Measurements from ENCODE around the gene IQCH. TPM values are rescaled to one million over a fixed set of nuclear protein-coding genes. Genes with fewer than 3 reads are reported as not detected.

The IQCH gene
- total and polyA plus RNA-seq, 2 of the 4 experiments (the other 2 are of a cell fraction), result 0.60 to 2.5 TPM

DNA sequence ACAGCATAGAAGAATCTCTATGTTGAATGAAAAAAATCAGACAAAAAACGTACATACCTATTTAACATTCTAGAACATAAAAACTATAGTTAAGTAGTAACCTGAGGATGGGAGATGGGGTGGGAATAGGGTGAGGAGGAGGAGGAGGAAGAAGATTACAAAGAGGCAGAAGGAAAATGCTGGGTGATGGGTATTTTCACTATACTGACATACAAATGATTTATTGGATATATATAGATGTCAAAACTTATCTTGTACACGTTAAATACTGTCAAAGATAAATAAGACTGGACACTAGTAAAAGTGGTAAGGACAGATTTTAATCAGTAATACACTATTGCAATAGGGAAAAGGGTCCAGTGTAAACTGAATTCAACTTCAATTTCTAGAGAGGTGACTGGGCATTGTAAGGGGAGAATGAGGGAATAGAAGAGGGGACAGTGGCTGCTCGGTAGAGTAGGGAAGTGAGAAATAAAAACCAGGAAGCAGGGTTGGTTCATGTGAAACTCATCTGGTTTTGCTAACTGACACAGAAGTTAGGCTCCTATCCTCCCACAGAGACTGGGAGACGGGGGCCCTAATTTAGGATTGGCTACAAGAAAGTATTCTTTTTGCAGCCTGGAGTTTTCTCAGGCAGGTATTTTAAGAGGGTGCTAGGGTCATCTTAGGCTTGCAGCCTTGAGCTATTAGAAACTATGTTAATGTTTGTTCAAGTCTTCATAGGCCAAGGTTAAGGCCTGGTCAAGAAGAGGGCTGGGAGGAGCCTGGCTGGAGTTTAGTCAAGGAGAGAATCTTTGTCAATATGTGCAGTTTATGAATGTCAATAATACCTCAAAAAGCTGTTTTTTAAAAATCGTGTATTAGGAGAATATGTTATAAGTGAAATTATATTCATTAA lies 251.3 kb downstream of the IQCH start:
- H3K18ac ChIP-seq (ENCODE audit: low read depth, low read length), result no peak overlapping the region
- no peak overlapping the region for H3K9ac ChIP-seq (ENCODE audit: low read depth, low read length)
- H3K56ac ChIP-seq (ENCODE audit: extremely low read depth, insufficient read depth, low read length), result no peak overlapping the region
- no TSS peak for BruUV-seq (replicated peaks)
- H2AFZ ChIP-seq (replicated peaks; ENCODE audit: low read length, poor library complexity), result no peak overlapping the region
- no peak overlapping the region for H3K23ac ChIP-seq (ENCODE audit: low read depth, low read length)
- ChIA-PET POLR2A (ENCODE audit: unreplicated experiment) (no interaction called here), CTCF (interaction anchor here (0.7 to 1.5 kb wide), 2 partner anchors 8 to 11 kb away, joined by 3 read pairs; no protein-coding TSS in a partner anchor)
- H4K5ac ChIP-seq (ENCODE audit: low read depth, low read length), result no peak overlapping the region
- intact Hi-C loops (cut with micrococcal nuclease), result no loop called here
- H3K9me3 ChIP-seq (ENCODE audit: control insufficient read depth, insufficient read depth, low read length), result no peaks in the 10 kb centered on the region
- H2AK9ac ChIP-seq (replicated peaks; ENCODE audit: low read depth, low read length, poor library complexity), result no peak overlapping the region
- no peak overlapping the region for H4K8ac ChIP-seq (ENCODE audit: low read depth in 2 of 2, low read length in 2 of 2)
- no peak overlapping the region for H3K14ac ChIP-seq (replicated peaks; ENCODE audit: low read depth, low read length)
- no peak overlapping the region for H2BK5ac ChIP-seq (ENCODE audit: low read depth, low read length, poor library complexity, severe bottlenecking)
- no peaks in the 10 kb centered on the region for H4K20me1 ChIP-seq (ENCODE audit: insufficient read depth, low read length)
- no peak overlapping the region for H3K27ac ChIP-seq (ENCODE audit: insufficient read depth, low read length)
- H4K91ac ChIP-seq (ENCODE audit: insufficient read depth, low read depth, low read length), result no peak overlapping the region
- in situ Hi-C loops (cut with MboI; ENCODE audit: low sequenced_read_pairs), result no loop called here
- TF ChIP-seq ELK1 (IDR thresholded peaks at IDR 0.05; ENCODE audit: borderline replicate concordance, low read depth, low read length), result no peak
- no peak for DNase-seq
- H3K9me1 ChIP-seq (ENCODE audit: insufficient read depth, low read length), result peaks cover 2% of the 10 kb centered on the region; the same call in 1 of the 2 replicates
- no peak overlapping the region for H3K4ac ChIP-seq (ENCODE audit: low read depth, low read length)
- ATAC-seq (ENCODE audit: low read depth), result no peak
- dilution Hi-C loops (cut with HindIII; ENCODE audit: low sequenced_read_pairs, unreplicated experiment), result no loop called here
- no peak overlapping the region for H2BK15ac ChIP-seq (ENCODE audit: low read depth, low read length)
- whole genome bisulfite sequencing, 2 experiments (ENCODE audit: extremely low coverage in 2 of 2, insufficient read length in 1 of 2), result no CpG with 5 or more reads among the region's 5 CpGs
- H2AK5ac ChIP-seq (ENCODE audit: low read depth, low read length), result no peak overlapping the region
- no peaks in the 10 kb centered on the region for H3K79me1 ChIP-seq (ENCODE audit: low read depth in 1 of 2, low read length in 2 of 2)
- no peak overlapping the region for H3K4me3 ChIP-seq (ENCODE audit: insufficient read depth, low read depth, low read length)
- no peaks in the 10 kb centered on the region for H3K27me3 ChIP-seq (ENCODE audit: control insufficient read depth, insufficient read depth, low read length)
- peaks cover 6% of the 10 kb centered on the region for H3K4me1 ChIP-seq (ENCODE audit: control insufficient read depth, insufficient read depth, low read length)
- H2BK120ac ChIP-seq (ENCODE audit: low read depth, low read length), result no peak overlapping the region
- H3K4me2 ChIP-seq (ENCODE audit: low read depth, low read length), result no peak overlapping the region
- no peaks in the 10 kb centered on the region for H3K36me3 ChIP-seq (ENCODE audit: control insufficient read depth, insufficient read depth, low read length)
- no peak overlapping the region for H2BK20ac ChIP-seq (ENCODE audit: low read depth, low read length)
